DND-41 (cell line): ENCODE results near the gene RAB43.
"Not testable (repeated sequence)": the region's sequence is repeated elsewhere in the genome, so short reads cannot be mapped to it uniquely, and the experiment has no call there.

Experiments used
- CTCF ChIP-seq: IDR thresholded peaks from 2 replicates; pipeline ENCODE4 v1.5.1; 2012; ENCODE audit warnings: borderline replicate concordance, low read length, moderate library complexity, mild to moderate bottlenecking; ENCODE audit not compliant: poor library complexity, severe bottlenecking; ENCODE audit errors: extremely low read depth
- EZH2 ChIP-seq: IDR thresholded peaks from 3 replicates; pipeline ENCODE4 v1.6.1; 2012; ENCODE audit warnings: borderline replicate concordance, low read depth, mild to moderate bottlenecking, moderate library complexity, low read length, inconsistent platforms; ENCODE audit not compliant: severe bottlenecking

GRCh38 chr3:129165594-129165993, 44.0 kb upstream of the RAB43 start:
- not testable (repeated sequence) for TF ChIP-seq CTCF, EZH2
